Measurements from ENCODE around the gene RABGAP1L.

DNA sequence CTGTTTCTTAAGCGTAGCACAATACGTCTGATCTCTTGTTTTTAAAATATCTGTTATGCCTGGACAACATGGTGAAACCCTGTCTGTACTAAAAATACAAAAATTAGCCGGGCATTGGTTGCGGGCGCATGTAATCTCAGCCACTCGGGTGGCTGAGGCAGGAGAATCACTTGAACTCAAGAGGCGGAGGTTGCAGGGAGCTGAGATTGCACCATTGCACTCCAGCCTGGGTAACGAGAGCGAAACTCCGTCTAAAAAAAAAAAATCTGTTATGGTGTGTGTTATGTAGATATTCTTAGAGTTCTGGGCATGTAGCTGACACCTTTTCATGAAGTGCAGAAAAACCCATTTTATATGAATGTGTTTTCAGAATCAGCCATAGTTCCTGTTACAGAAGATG, 38.2 kb downstream of the RABGAP1L start:
- TF ChIP-seq CTCF (IDR thresholded peaks at IDR 0.05) (no peak), POLR2A (IDR thresholded peaks at IDR 0.05) (no peak)

All from thyroid gland (tissue), 4 donors.